ENCODE data around the gene PLCG1.

DNA sequence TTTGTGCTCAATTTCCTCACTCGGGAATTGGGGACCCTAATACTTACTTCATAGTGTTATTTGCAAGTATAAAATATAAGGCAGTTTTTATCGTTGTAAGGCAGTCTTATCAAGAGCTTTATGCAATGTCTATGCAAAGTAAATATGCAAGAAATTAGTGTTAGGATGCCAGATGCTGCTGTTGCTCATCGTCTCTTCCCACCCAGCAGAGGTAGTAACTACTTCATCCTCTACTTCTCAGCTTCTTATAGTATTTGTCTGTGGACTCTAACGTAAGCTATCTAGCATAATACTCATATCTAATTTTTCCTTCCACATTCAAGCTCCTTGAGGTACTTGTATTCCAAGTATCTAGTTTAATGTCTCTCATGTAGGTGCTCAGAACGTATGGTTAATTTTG is 11.6 kb downstream of the PLCG1 start:
- TF ChIP-seq FOXM1 (IDR thresholded peaks at IDR 0.05; ENCODE audit: low read depth) (no peak), FOXM1 (CRISPR knock-in tag; IDR thresholded peaks at IDR 0.05; ENCODE audit: low read depth) (no peak), OTX1 (CRISPR knock-in tag; IDR thresholded peaks at IDR 0.05) (no peak), PHB (CRISPR knock-in tag; IDR thresholded peaks at IDR 0.05) (no peak), KAT7 (CRISPR knock-in tag; IDR thresholded peaks at IDR 0.05; ENCODE audit: borderline replicate concordance) (no peak), HMG20B (CRISPR knock-in tag; IDR thresholded peaks at IDR 0.05) (no peak), SAFB2 (IDR thresholded peaks at IDR 0.05; ENCODE audit: borderline replicate concordance, low read depth, low read length, severe bottlenecking) (no peak), MTA2 (IDR thresholded peaks at IDR 0.05; ENCODE audit: low read depth) (no peak), MYC (IDR thresholded peaks at IDR 0.05; ENCODE audit: low read depth, low read length) (no peak), MYC (CRISPR knock-in tag; IDR thresholded peaks at IDR 0.05; ENCODE audit: borderline replicate concordance, low read depth) (no peak), SIN3B (IDR thresholded peaks at IDR 0.05; ENCODE audit: low read depth) (no peak)
- TF ChIP-seq, protein P1, sequence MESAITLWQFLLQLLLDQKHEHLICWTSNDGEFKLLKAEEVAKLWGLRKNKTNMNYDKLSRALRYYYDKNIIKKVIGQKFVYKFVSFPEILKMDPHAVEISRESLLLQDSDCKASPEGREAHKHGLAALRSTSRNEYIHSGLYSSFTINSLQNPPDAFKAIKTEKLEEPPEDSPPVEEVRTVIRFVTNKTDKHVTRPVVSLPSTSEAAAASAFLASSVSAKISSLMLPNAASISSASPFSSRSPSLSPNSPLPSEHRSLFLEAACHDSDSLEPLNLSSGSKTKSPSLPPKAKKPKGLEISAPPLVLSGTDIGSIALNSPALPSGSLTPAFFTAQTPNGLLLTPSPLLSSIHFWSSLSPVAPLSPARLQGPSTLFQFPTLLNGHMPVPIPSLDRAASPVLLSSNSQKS (CRISPR knock-in tag; IDR thresholded peaks at IDR 0.05), result no peak
- TF ChIP-seq, protein P2, sequence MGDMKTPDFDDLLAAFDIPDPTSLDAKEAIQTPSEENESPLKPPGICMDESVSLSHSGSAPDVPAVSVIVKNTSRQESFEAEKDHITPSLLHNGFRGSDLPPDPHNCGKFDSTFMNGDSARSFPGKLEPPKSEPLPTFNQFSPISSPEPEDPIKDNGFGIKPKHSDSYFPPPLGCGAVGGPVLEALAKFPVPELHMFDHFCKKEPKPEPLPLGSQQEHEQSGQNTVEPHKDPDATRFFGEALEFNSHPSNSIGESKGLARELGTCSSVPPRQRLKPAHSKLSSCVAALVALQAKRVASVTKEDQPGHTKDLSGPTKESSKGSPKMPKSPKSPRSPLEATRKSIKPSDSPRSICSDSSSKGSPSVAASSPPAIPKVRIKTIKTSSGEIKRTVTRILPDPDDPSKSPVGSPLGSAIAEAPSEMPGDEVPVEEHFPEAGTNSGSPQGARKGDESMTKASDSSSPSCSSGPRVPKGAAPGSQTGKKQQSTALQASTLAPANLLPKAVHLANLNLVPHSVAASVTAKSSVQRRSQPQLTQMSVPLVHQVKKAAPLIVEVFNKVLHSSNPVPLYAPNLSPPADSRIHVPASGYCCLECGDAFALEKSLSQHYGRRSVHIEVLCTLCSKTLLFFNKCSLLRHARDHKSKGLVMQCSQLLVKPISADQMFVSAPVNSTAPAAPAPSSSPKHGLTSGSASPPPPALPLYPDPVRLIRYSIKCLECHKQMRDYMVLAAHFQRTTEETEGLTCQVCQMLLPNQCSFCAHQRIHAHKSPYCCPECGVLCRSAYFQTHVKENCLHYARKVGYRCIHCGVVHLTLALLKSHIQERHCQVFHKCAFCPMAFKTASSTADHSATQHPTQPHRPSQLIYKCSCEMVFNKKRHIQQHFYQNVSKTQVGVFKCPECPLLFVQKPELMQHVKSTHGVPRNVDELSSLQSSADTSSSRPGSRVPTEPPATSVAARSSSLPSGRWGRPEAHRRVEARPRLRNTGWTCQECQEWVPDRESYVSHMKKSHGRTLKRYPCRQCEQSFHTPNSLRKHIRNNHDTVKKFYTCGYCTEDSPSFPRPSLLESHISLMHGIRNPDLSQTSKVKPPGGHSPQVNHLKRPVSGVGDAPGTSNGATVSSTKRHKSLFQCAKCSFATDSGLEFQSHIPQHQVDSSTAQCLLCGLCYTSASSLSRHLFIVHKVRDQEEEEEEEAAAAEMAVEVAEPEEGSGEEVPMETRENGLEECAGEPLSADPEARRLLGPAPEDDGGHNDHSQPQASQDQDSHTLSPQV (IDR thresholded peaks at IDR 0.05), result no peak
- TF ChIP-seq, protein P3, sequence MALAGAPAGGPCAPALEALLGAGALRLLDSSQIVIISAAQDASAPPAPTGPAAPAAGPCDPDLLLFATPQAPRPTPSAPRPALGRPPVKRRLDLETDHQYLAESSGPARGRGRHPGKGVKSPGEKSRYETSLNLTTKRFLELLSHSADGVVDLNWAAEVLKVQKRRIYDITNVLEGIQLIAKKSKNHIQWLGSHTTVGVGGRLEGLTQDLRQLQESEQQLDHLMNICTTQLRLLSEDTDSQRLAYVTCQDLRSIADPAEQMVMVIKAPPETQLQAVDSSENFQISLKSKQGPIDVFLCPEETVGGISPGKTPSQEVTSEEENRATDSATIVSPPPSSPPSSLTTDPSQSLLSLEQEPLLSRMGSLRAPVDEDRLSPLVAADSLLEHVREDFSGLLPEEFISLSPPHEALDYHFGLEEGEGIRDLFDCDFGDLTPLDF (CRISPR knock-in tag; IDR thresholded peaks at IDR 0.05), result no peak
- TF ChIP-seq, protein P4, sequence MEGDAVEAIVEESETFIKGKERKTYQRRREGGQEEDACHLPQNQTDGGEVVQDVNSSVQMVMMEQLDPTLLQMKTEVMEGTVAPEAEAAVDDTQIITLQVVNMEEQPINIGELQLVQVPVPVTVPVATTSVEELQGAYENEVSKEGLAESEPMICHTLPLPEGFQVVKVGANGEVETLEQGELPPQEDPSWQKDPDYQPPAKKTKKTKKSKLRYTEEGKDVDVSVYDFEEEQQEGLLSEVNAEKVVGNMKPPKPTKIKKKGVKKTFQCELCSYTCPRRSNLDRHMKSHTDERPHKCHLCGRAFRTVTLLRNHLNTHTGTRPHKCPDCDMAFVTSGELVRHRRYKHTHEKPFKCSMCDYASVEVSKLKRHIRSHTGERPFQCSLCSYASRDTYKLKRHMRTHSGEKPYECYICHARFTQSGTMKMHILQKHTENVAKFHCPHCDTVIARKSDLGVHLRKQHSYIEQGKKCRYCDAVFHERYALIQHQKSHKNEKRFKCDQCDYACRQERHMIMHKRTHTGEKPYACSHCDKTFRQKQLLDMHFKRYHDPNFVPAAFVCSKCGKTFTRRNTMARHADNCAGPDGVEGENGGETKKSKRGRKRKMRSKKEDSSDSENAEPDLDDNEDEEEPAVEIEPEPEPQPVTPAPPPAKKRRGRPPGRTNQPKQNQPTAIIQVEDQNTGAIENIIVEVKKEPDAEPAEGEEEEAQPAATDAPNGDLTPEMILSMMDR (IDR thresholded peaks at IDR 0.05 in 2 of 3, conservative IDR thresholded peaks at IDR 0.05 in 1 of 3; ENCODE audit: insufficient read depth in 2 of 3, low read depth in 1 of 3, low read length in 3 of 3), result no peak
- TF ChIP-seq, protein P5, sequence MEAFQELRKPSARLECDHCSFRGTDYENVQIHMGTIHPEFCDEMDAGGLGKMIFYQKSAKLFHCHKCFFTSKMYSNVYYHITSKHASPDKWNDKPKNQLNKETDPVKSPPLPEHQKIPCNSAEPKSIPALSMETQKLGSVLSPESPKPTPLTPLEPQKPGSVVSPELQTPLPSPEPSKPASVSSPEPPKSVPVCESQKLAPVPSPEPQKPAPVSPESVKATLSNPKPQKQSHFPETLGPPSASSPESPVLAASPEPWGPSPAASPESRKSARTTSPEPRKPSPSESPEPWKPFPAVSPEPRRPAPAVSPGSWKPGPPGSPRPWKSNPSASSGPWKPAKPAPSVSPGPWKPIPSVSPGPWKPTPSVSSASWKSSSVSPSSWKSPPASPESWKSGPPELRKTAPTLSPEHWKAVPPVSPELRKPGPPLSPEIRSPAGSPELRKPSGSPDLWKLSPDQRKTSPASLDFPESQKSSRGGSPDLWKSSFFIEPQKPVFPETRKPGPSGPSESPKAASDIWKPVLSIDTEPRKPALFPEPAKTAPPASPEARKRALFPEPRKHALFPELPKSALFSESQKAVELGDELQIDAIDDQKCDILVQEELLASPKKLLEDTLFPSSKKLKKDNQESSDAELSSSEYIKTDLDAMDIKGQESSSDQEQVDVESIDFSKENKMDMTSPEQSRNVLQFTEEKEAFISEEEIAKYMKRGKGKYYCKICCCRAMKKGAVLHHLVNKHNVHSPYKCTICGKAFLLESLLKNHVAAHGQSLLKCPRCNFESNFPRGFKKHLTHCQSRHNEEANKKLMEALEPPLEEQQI (IDR thresholded peaks at IDR 0.05), result no peak
